ES-I3 (cell line): ENCODE results near the gene MB21D2.

Experiments
- H3K36me3 ChIP-seq: 2 replicates; pipeline ENCODE4 v1.6.1; 2013; ENCODE audit warnings: mild to moderate bottlenecking, low read length, control low read depth, moderate library complexity; ENCODE audit not compliant: insufficient read depth
- H3K4me1 ChIP-seq: 2 replicates; pipeline ENCODE4 v1.6.1; 2013; ENCODE audit warnings: mild to moderate bottlenecking, control low read depth, low read length; ENCODE audit not compliant: insufficient read depth
- H3K9ac ChIP-seq: 2 replicates; pipeline ENCODE4 v1.6.1; 2013; ENCODE audit warnings: low read depth, mild to moderate bottlenecking, low read length, moderate library complexity
- H3K9me3 ChIP-seq: 2 replicates; pipeline ENCODE4 v1.6.1; 2013; ENCODE audit warnings: mild to moderate bottlenecking, low read length, moderate library complexity; ENCODE audit not compliant: control insufficient read depth, insufficient read depth

The MB21D2 gene

DNA sequence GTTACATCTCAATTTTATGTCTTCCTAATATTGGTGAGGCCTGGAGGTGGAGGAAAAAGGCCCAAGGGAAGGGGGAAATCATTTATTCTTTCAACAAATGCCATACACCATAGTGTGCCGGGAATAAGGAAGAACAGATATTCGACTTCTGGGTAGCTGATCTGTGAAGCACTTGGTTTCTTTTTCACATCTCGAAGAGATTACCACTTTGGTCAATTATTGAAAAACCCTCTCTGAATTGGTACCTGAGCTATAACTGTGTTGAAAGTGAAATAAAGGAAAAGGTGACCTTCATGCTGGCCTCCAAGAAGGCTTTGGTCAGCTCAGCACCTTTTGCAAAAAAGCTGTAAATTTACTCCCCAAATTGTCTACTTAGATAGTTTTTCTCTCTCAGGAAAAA is 14.2 kb upstream of the MB21D2 start:
- Histone ChIP-seq H3K9ac (no peak overlapping the region), H3K4me1 (peaks cover 7% of the 10 kb centered on the region; the same call in 1 of the 2 replicates), H3K36me3 (no peaks in the 10 kb centered on the region), H3K9me3 (no peaks in the 10 kb centered on the region; the same call in 1 of the 2 replicates)

DNA sequence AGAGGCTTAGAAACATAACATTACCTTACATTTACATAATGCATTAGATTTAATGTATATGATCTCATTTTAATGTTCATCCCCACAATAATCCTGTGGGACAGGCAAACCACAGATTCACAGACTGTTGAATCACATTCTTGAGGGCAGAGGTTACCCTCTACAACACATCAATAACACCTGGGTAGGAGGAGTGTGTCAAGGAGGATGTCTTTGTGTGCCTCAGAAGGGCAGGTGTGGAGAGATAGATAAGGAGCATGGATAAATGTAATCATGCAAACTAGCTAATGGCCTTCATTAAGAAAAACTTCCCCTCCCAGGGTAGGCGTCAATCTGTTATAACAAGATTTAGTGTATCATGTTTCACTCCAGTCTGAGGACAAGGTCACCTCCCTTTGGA is 12.9 kb upstream of the MB21D2 start:
- no peak overlapping the region for H3K9ac ChIP-seq
- no peaks in the 10 kb centered on the region for H3K36me3 ChIP-seq
- peaks cover 7% of the 10 kb centered on the region; the same call in 1 of the 2 replicates for H3K4me1 ChIP-seq
- H3K9me3 ChIP-seq, result no peaks in the 10 kb centered on the region; the same call in 1 of the 2 replicates

DNA sequence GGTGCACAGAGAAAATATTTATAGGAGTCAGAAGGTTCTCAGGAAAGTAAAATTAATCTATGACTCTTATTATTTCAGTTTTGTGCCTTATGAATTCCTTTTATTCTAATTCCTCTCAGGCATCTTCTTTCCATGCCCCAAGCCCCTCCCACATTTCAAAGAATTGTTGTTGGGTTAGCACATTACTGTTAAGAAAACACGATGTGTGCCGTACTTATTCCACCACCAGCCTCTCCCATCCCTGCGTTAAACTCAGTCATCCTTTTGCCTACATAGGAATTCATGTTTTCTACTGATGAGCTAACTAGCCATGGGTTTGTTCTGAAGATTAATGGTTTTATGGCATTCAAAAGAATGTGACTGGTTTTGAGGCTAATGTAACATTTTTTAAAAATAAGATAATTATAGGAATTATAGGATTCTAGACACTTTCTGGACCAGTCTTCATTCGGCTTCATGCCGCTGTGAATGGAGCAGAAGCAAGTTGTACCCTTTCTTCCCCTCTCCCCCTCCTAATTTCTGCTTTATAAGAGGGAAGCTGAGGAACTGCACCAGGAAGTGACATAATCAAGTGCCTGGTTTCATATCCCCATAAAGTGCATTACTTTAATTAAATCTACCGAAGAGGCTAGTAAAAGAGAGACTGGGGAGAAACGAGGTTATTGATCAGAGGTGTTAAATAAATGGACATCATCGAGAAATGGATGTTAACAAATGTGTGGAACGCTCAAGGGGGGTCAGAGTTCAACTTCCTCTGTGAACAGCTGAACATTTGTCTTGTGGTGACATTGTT is 12.3 kb upstream of the MB21D2 start:
- no peak overlapping the region for H3K9ac ChIP-seq
- no peaks in the 10 kb centered on the region for H3K36me3 ChIP-seq
- peaks cover 7% of the 10 kb centered on the region; the same call in 1 of the 2 replicates for H3K4me1 ChIP-seq
- H3K9me3 ChIP-seq, result no peaks in the 10 kb centered on the region; the same call in 1 of the 2 replicates

DNA sequence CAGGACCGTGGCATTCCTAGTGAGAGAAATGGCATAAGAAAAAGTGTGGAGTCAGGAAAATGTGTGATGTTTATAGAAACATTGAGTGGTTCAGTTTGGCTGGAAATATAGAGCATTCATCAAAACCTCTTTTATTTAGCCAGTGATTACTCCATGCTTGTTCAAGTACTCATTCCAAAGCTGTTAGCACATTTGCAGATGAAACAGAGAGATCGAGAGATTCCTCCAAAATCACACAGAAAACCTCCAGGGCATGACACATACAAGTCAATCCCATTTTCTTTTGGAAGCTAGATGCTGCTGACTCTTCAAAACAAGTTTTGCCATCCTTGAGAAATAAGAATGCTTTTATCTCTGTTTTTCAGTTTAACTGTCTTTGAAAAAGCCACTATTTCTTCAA is 11.5 kb upstream of the MB21D2 start:
- H3K4me1 ChIP-seq, result peaks cover 7% of the 10 kb centered on the region; the same call in 1 of the 2 replicates
- no peaks in the 10 kb centered on the region for H3K36me3 ChIP-seq
- no peaks in the 10 kb centered on the region; the same call in 1 of the 2 replicates for H3K9me3 ChIP-seq
- no peak overlapping the region for H3K9ac ChIP-seq

DNA sequence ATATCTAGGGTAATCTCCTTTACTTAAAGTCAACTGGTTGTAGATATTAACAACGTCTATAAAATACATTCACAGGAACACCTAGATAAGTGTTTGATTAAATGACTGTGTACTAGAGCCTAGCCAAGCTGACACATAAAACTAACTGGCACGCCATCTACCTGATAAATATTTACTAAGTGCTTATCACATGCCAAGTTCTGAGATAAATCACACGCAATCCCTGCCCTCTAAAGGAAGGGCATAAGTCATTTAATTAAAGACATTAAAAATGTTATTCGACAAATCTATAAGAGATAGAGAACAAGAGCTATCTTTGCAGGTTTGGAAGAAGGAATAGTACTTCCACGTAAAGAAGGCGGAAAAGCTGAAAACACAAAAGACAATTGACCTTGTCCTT is 11.1 kb upstream of the MB21D2 start:
- H3K9me3 ChIP-seq, result no peaks in the 10 kb centered on the region; the same call in 1 of the 2 replicates
- no peak overlapping the region for H3K9ac ChIP-seq
- H3K36me3 ChIP-seq, result no peaks in the 10 kb centered on the region
- H3K4me1 ChIP-seq, result peaks cover 7% of the 10 kb centered on the region; the same call in 1 of the 2 replicates

DNA sequence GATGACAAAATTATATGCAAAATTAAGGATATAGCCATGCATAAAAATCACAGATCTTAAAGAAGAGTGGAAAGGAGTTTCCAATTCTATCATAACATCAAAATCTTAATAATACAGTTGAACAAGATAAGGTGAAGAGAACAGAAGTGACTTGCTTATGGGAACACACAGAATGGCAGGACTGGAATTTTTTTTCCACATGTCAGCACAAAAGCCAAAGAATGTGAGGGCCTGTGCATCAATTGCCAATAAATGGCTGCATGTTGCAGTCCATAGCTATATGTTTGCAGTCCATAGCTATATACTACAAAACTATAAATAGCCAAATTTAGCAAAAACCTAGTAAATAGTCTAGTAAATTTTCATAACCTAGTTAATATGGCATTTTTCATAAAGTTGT is 10.4 kb upstream of the MB21D2 start:
- H3K36me3 ChIP-seq, result no peaks in the 10 kb centered on the region
- H3K4me1 ChIP-seq, result peaks cover 11% of the 10 kb centered on the region
- no peak overlapping the region for H3K9ac ChIP-seq
- no peaks in the 10 kb centered on the region; the same call in 1 of the 2 replicates for H3K9me3 ChIP-seq

DNA sequence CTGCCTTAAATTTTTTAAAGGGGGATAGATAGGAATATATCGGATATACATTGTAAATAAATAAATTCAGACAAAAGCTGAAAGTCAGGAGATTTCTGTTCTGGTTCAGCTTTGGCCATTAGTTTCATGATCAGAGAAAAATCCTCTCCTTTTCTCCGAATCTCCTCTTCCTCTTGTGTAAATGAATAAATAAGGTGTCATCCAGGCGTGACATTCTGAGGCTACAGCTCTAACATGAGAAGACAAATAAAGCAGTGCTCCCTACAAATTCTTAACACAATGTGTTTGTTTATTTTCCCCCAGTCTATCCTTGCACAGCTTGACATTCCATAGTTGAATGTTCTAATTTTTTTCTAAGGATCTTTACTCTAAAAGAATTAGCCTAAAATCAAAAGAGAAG is 9.4 kb upstream of the MB21D2 start:
- H3K9ac ChIP-seq, result no peak overlapping the region
- H3K4me1 ChIP-seq, result peaks cover 20% of the 10 kb centered on the region
- no peaks in the 10 kb centered on the region; the same call in 1 of the 2 replicates for H3K9me3 ChIP-seq
- H3K36me3 ChIP-seq, result no peaks in the 10 kb centered on the region

DNA sequence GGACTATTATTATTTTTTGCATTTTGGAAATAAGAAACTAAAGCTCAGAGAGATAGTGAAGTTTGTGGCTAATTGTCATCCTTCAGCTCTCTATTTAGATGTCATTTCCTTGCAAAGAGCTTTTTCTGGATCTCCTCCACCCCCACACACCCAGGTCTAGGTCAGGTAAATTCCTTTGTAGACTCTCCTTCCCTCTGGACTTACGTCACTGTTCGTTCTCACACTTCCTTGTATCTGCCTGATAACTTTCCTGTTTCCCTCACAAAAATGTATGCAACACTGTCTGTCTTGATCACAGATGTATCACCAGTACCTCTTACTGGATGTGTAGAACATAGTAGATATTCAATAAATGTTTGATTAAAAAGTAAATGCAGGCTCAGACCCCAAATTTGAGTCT is 6.1 kb upstream of the MB21D2 start:
- no peaks in the 10 kb centered on the region for H3K9me3 ChIP-seq
- no peak overlapping the region for H3K9ac ChIP-seq
- H3K36me3 ChIP-seq, result no peaks in the 10 kb centered on the region

DNA sequence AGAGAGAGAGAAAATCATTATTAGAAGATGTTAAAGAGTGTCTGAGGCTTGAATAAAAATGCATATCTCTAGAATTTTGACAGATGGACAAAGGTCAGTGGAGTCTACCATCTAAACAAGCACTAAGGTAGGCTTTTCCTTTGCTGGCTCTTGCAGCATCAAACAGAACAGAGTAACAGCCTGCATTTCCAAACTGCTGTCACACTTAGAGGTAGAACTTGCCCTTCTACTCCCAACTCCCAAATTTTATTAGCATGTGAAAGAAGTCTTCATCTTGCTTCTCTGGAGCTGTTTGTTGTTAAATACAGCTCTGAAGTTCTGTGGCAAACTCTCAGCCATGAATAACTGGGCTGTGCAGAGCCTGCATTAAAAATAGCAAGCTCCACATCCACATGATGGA is 4.1 kb upstream of the MB21D2 start:
- H3K36me3 ChIP-seq, result no peaks in the 10 kb centered on the region
- H3K9me3 ChIP-seq, result no peaks in the 10 kb centered on the region
- peaks cover 14% of the 10 kb centered on the region for H3K4me1 ChIP-seq
- no peak overlapping the region for H3K9ac ChIP-seq

More for the DNA sequence above, 6.1 kb upstream of the MB21D2 start:
- peaks cover 21% of the 10 kb centered on the region for H3K4me1 ChIP-seq

DNA sequence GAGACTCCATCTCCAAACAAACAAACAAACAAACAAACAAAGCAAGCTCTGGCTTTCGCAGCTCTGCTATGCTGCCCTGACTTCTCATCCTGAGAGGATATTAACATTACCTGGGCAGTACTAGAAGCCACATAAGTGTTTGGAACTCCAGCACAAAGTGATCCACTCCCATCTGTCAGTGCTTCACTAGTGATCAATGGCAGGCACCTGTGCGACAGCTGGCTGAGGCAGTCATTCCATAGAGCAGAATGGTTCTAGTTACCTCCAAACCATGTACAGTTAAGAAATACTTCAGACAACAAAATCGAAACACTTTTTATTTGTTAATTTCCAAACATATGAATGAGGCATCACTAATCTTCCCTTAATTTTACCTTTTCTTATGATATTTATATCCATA is 2.8 kb upstream of the MB21D2 start:
- Histone ChIP-seq H3K36me3 (no peaks in the 10 kb centered on the region), H3K9me3 (no peaks in the 10 kb centered on the region), H3K9ac (no peak overlapping the region), H3K4me1 (peaks cover 14% of the 10 kb centered on the region)

DNA sequence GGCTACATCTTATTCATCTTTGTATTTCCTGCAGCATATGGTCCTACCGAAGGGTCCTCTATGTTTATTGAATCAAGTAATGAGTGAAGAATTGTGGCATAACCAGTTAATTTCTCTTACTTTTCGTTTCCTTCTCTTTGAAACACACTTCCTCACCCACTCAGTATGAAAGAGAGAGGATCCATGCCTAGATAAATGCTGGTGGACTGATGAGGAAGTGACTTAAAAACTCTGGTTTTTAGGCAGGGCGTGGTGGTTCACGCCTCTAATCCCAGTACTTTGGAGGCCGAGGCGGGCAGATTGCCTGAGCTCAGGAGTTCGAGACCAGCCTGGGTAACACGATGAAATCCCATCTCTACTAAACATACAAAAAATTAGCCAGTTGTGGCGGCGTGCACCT is 2.2 kb upstream of the MB21D2 start:
- peaks cover 14% of the 10 kb centered on the region for H3K4me1 ChIP-seq
- no peaks in the 10 kb centered on the region for H3K9me3 ChIP-seq
- no peak overlapping the region for H3K9ac ChIP-seq
- H3K36me3 ChIP-seq, result no peaks in the 10 kb centered on the region

DNA sequence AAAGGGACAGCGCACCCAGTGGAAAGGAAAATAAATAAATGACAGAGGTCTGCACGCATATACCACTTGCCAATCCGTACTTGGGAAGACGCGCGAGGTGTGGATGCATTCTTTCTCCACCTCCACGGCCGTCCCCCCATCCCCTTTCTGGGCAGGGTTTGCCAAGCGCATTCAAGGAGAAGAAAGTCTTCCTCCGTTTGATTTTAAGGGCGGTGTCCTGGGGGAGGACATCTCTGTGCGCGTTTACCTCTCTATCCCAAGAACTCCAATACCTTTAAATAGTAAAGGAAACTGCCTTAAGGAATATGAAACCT is 576 bp upstream of the MB21D2 start:
- H3K9ac ChIP-seq, result peak overlapping the region; percentile 82
- H3K4me1 ChIP-seq, result peaks cover 23% of the 10 kb centered on the region
- no peaks in the 10 kb centered on the region for H3K9me3 ChIP-seq
- no peaks in the 10 kb centered on the region for H3K36me3 ChIP-seq

DNA sequence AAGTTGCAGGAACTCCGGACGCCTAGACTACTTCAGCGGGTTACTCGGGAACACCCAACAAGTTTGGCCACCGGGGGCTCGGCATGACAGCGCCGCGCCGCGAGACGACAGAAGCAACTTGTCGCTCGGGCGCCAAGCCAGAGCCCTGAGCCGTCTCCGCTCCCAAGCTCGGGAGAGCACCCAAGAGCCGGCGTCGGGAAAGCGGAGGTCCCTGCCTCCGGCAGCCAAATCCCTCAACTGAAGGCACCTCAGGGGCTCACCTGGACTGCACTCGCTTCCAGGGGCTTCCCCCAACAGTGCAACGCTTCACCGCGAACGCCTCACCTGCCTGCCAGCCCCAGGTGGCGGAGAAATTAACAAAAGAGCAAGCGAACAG is 640 bp downstream of the MB21D2 start:
- H3K4me1 ChIP-seq, result peaks cover 12% of the 10 kb centered on the region
- H3K36me3 ChIP-seq, result no peaks in the 10 kb centered on the region
- H3K9ac ChIP-seq, result peak overlapping the region; percentile 92
- H3K9me3 ChIP-seq, result no peaks in the 10 kb centered on the region

DNA sequence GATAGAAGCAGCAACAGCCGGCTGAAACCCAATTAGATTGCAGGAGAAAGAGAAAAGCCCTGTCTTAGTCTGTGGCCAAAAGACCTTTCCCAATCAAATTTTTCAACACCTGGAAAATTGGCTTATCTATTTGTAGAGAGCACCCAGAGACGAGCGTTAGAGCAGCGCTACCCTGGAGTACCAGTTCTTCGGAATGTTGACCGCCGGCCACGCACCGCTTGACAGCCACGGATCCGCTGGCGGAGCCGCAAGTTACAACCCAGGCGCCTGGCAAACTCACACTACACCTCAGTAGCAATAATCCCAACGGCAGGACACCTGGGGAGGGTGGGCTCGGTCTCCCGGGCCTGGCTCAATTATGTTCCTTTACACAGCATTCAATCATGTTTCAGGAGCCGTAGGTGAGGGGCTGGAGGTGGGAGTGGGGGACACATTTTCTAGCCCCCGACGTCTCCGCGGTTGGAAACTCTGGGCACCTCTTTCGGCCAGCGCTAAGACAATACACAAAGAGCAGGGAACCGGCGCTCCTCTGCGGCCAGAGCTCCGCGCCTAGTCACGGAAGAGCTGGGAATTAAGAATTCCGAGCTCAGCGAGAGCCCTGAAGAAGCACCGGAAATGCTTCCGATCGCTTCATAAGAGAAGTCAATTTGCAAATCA is 1.2 kb downstream of the MB21D2 start:
- H3K9me3 ChIP-seq, result no peaks in the 10 kb centered on the region
- no peaks in the 10 kb centered on the region for H3K36me3 ChIP-seq
- peaks cover 15% of the 10 kb centered on the region for H3K4me1 ChIP-seq
- peak overlapping the region; percentile 92 for H3K9ac ChIP-seq

DNA sequence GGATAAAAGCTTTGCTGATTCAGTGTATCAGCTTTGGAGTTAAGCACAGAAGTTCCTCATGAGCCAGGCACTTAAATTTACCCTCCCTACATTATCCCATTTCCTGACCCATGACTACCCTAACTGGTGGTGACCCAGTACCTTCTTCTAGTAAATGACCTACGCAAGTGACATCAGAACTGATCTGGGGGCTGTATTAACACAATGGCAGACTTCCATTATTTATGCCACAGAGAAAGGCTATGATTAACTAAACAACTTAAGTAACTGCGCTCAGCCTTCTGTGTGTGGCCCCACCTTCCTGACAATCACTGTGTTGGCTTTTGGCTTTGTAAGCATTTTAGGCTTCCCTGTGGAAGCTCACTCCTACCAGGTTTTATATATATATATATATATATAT is 1.9 kb downstream of the MB21D2 start:
- Histone ChIP-seq H3K4me1 (peaks cover 20% of the 10 kb centered on the region), H3K9ac (peak overlapping the region; percentile 92; the same call in 1 of the 2 replicates), H3K9me3 (no peaks in the 10 kb centered on the region), H3K36me3 (no peaks in the 10 kb centered on the region)
